ENCODE data around the gene PPP1R13L.

PPP1R13L gene

GRCh38 chr19:45391871-45392665, 12.8 kb downstream of the PPP1R13L start:
- no peak overlapping the region for H2AFZ ChIP-seq (ENCODE audit: low read length)
- no peaks in the 10 kb centered on the region for H4K20me1 ChIP-seq (ENCODE audit: insufficient read depth, low read length)
- no peaks in the 10 kb centered on the region for H3K27me3 ChIP-seq (replicated peaks; ENCODE audit: insufficient read depth, low read length)
- DNase-seq = no peak
- no peaks in the 10 kb centered on the region for H3K9me3 ChIP-seq (replicated peaks; ENCODE audit: insufficient read depth, low read length)
- no peak overlapping the region for H3K9ac ChIP-seq (ENCODE audit: low read length)
- no peaks in the 10 kb centered on the region for H3K9me2 ChIP-seq (replicated peaks; ENCODE audit: insufficient read depth, low read length)
- H3K4me3 ChIP-seq (ENCODE audit: low read length) = no peak overlapping the region
- no peak overlapping the region for H3K4me2 ChIP-seq (ENCODE audit: low read depth, low read length)
- no peaks in the 10 kb centered on the region for H3F3A ChIP-seq (ENCODE audit: insufficient read depth, low read length)
- no peaks in the 10 kb centered on the region for H3K4me1 ChIP-seq (ENCODE audit: low read length)
- no peak overlapping the region for H3K27ac ChIP-seq (ENCODE audit: low read length)
- TF ChIP-seq EZH2phosphoT487 (IDR thresholded peaks at IDR 0.05; ENCODE audit: low read length) = no peak
- TF ChIP-seq, protein P1, sequence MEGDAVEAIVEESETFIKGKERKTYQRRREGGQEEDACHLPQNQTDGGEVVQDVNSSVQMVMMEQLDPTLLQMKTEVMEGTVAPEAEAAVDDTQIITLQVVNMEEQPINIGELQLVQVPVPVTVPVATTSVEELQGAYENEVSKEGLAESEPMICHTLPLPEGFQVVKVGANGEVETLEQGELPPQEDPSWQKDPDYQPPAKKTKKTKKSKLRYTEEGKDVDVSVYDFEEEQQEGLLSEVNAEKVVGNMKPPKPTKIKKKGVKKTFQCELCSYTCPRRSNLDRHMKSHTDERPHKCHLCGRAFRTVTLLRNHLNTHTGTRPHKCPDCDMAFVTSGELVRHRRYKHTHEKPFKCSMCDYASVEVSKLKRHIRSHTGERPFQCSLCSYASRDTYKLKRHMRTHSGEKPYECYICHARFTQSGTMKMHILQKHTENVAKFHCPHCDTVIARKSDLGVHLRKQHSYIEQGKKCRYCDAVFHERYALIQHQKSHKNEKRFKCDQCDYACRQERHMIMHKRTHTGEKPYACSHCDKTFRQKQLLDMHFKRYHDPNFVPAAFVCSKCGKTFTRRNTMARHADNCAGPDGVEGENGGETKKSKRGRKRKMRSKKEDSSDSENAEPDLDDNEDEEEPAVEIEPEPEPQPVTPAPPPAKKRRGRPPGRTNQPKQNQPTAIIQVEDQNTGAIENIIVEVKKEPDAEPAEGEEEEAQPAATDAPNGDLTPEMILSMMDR (IDR thresholded peaks at IDR 0.05; ENCODE audit: low read length) = no peak
- TF ChIP-seq EZH2 (optimal IDR thresholded peaks at IDR 0.05; ENCODE audit: low read depth, low read length) = no peak
- H3K79me2 ChIP-seq (ENCODE audit: low read length) = no peaks in the 10 kb centered on the region
- no peaks in the 10 kb centered on the region for H3K36me3 ChIP-seq (replicated peaks; ENCODE audit: insufficient read depth, low read length)

DNA sequence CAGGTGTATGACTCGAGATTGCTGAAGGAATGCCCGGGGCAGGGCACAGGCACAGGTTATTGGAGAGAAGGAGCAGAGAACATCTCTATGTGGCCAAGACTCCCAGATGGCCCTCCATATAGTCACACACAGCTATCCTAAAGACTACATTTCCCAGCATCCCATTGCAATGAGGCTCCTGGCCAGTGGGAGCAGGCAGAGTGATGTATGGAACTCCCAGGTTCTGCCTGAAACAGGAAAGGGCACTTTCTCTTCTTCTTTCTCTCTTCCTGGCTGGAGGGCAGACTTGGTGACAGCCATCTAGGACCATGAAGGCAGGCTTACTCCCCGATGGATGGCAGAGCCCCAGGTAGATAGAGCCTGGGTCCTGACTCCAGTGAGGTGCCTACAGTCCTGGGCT, 13.5 kb downstream of the PPP1R13L start:
- Histone ChIP-seq H3K36me3 (replicated peaks; ENCODE audit: insufficient read depth, low read length) (no peaks in the 10 kb centered on the region), H3K4me2 (ENCODE audit: low read depth, low read length) (no peak overlapping the region), H2AFZ (ENCODE audit: low read length) (no peak overlapping the region), H3K9ac (ENCODE audit: low read length) (no peak overlapping the region), H3K9me3 (replicated peaks; ENCODE audit: insufficient read depth, low read length) (no peaks in the 10 kb centered on the region), H3K27me3 (replicated peaks; ENCODE audit: insufficient read depth, low read length) (0 out of 2 replicates have a peak, but pooled peaks cover under 1% of the 10 kb centered on the region), H3K4me1 (ENCODE audit: low read length) (no peaks in the 10 kb centered on the region), H3K9me2 (replicated peaks; ENCODE audit: insufficient read depth, low read length) (no peaks in the 10 kb centered on the region), H3K79me2 (ENCODE audit: low read length) (no peaks in the 10 kb centered on the region), H3K4me3 (ENCODE audit: low read length) (no peak overlapping the region), H3F3A (ENCODE audit: insufficient read depth, low read length) (no peaks in the 10 kb centered on the region), H3K27ac (ENCODE audit: low read length) (no peak overlapping the region), H4K20me1 (ENCODE audit: insufficient read depth, low read length) (no peaks in the 10 kb centered on the region)
- DNase-seq = no peak
- TF ChIP-seq, protein P1 (IDR thresholded peaks at IDR 0.05; ENCODE audit: low read length) = no peak
- no peak for TF ChIP-seq EZH2phosphoT487 (IDR thresholded peaks at IDR 0.05; ENCODE audit: low read length)
- no peak for TF ChIP-seq EZH2 (optimal IDR thresholded peaks at IDR 0.05; ENCODE audit: low read depth, low read length)

DNA sequence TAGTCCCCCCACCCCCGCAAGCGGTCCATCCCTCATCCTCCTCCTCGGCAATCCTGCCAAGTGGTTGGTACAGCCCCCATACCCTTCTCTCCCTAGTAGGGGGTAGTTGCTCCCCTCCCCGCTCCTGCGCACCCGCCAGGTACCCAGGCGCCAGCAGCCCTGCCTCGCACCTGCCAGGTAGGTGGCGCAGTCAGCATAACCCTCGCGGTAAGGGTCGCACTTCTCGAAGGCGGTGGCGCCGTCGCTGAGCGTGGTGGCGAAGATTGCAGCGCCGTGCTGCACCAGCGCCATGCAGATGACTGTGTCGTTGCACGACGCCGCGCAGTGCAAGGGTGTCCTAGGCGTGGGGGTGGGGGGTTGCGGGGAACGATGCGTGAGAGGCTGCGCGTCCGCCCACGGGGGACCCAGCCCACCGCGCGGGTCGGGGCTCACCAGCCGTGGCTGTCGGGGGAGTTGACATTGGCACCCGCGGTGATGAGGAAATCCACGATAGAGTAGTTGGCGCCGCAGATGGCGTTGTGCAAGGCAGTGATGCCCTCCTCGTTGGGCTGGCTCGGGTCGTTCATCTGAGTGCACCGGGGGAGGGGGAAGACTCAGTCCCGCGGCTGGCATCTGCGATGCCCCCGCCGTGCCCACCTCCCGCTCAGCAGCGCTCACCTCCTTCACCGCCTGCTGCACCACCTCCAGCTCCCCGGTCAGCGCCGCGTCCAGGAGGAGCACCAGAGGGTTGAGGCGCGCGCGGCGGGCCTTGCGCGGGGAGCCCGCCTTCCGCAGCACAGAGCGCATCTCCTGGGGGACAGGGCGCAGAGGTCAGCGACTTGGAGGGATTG, 19.3 kb downstream of the PPP1R13L start:
- H3K9ac ChIP-seq (ENCODE audit: low read length) = no peak overlapping the region

More for the DNA sequence above, 19.3 kb downstream of the PPP1R13L start:
- Histone ChIP-seq H4K20me1 (ENCODE audit: insufficient read depth, low read length) (no peaks in the 10 kb centered on the region), H3K4me1 (ENCODE audit: low read length) (no peaks in the 10 kb centered on the region), H3K9me3 (replicated peaks; ENCODE audit: insufficient read depth, low read length) (no peaks in the 10 kb centered on the region), H3K9me2 (replicated peaks; ENCODE audit: insufficient read depth, low read length) (no peaks in the 10 kb centered on the region), H3K79me2 (ENCODE audit: low read length) (no peaks in the 10 kb centered on the region), H2AFZ (ENCODE audit: low read length) (no peak overlapping the region), H3K4me2 (ENCODE audit: low read depth, low read length) (no peak overlapping the region), H3K27ac (ENCODE audit: low read length) (no peak overlapping the region), H3F3A (ENCODE audit: insufficient read depth, low read length) (no peaks in the 10 kb centered on the region), H3K27me3 (replicated peaks; ENCODE audit: insufficient read depth, low read length) (peaks cover 7% of the 10 kb centered on the region; the same call in 1 of the 2 replicates), H3K4me3 (ENCODE audit: low read length) (no peak overlapping the region), H3K36me3 (replicated peaks; ENCODE audit: insufficient read depth, low read length) (no peaks in the 10 kb centered on the region)
- DNase-seq = no peak
- TF ChIP-seq, protein P1 (IDR thresholded peaks at IDR 0.05; ENCODE audit: low read length) = no peak
- TF ChIP-seq EZH2phosphoT487 (IDR thresholded peaks at IDR 0.05; ENCODE audit: low read length) = no peak
- TF ChIP-seq EZH2 (optimal IDR thresholded peaks at IDR 0.05; ENCODE audit: low read depth, low read length) = no peak

All from MM.1S (cell line).